Fibroblast of mammary gland (primary cell): ENCODE results near the gene CRKL.

Experiments used
- DNase-seq: peaks from one replicate; pipeline ENCODE4 v3.0.0-alpha.2; 2010; ENCODE audit warnings: low read depth
- H3K4me3 ChIP-seq: 2 replicates; pipeline ENCODE4 v1.5.1; 2011; ENCODE audit warnings: low read depth, mild to moderate bottlenecking, low read length, moderate library complexity; ENCODE audit not compliant: control insufficient read depth
- TF ChIP-seq, protein P1 (sequence below): conservative IDR thresholded peaks from 2 replicates; pipeline ENCODE4 v1.5.1; 2011; ENCODE audit warnings: low read depth, low read length, inconsistent platforms; ENCODE audit not compliant: control insufficient read depth, insufficient read depth

The CRKL gene

DNA sequence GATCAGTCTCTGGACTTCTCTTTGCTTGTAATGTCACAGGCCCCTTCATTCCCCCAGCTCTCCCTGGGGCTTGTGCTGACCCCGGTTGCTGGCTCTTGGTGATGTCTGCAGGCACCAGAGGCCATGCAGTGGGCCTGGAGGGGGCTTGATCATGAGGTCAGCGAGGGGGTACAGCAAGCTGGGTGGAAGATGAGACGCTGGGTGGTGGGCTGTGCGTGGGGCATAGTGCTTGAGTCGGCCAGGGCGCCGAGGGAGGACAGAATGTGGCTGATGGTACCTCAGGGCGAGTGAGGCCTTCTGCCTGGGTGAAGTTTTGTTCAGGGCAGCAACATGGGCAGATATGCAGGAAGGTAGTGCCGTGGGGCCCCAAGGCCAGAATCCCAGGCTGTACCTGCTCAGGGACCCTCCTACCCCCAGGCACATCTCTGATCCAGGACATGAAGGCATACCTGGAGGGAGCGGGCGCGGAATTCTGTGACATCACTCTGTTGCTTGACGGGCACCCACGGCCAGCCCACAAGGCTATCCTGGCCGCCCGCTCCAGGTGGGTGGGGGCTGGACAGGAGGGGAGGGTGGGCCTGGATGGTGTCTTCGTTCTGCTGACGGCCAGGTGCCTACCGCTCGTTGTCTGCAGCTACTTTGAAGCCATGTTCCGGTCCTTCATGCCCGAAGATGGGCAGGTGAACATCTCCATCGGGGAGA is 78.3 kb downstream of the CRKL start:
- no peak overlapping the region for H3K4me3 ChIP-seq
- no peak for DNase-seq
- TF ChIP-seq, protein P1, sequence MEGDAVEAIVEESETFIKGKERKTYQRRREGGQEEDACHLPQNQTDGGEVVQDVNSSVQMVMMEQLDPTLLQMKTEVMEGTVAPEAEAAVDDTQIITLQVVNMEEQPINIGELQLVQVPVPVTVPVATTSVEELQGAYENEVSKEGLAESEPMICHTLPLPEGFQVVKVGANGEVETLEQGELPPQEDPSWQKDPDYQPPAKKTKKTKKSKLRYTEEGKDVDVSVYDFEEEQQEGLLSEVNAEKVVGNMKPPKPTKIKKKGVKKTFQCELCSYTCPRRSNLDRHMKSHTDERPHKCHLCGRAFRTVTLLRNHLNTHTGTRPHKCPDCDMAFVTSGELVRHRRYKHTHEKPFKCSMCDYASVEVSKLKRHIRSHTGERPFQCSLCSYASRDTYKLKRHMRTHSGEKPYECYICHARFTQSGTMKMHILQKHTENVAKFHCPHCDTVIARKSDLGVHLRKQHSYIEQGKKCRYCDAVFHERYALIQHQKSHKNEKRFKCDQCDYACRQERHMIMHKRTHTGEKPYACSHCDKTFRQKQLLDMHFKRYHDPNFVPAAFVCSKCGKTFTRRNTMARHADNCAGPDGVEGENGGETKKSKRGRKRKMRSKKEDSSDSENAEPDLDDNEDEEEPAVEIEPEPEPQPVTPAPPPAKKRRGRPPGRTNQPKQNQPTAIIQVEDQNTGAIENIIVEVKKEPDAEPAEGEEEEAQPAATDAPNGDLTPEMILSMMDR, result no peak

DNA sequence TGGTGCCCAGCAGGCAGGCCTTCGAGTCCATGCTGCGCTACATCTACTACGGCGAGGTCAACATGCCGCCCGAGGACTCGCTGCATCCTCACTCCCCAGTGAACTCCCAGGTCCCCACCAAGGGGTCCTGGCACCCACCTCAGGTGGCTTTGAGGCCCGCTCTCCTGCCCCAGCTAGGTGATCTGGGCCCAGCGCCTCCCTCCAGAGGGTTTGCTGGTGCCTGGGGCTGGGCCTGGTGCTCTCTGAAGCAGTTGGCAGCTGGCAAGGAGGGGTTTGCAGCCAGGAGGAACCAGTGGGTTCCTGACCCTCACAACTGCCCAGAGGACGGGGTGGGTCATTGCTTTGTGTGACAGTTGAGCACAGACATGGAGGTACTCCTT is 78.8 kb downstream of the CRKL start:
- no peak overlapping the region for H3K4me3 ChIP-seq
- TF ChIP-seq, protein P1, result no peak
- DNase-seq, result no peak

DNA sequence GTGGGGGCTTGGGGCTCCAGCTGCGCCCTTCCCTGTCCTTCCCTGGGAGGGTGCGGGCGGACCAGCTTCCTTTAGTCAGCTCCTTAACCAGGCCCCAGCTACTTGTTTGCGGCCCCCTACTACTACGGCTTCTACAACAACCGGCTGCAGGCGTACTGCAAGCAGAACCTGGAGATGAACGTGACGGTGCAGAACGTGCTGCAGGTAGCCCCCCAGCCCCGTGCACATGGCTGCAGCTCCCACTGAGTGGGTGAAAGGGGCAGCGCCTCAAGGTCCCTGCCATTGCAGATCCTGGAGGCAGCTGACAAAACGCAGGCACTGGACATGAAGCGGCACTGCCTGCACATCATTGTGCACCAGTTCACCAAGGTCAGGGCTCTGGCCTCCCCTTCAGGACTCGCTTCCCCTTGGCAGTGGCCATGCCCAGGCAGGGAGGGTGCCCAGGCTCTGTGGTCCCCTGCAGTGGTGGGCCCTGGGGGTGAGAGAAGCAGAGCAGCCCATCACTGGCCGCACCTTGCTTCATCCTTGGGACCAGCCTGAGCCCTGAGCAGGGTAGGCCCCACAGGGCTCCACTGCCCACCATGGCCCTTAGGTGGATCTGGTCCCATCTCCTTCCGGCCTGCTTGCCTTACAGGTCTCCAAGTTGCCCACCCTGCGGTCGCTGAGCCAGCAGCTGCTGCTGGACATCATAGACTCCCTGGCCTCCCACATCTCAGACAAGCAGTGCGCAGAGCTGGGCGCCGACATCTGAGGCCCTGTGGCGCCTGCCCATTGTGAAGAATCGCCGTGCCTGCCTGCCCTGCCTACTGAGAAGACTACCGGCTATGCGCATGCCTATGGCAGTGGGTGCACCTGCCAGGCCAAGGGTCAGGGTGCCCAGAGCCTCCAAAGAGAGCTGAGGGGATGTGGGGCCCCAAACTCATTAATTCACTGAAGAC is 79.7 kb downstream of the CRKL start:
- TF ChIP-seq, protein P1, result no peak
- no peak overlapping the region for H3K4me3 ChIP-seq
- no peak for DNase-seq

DNA sequence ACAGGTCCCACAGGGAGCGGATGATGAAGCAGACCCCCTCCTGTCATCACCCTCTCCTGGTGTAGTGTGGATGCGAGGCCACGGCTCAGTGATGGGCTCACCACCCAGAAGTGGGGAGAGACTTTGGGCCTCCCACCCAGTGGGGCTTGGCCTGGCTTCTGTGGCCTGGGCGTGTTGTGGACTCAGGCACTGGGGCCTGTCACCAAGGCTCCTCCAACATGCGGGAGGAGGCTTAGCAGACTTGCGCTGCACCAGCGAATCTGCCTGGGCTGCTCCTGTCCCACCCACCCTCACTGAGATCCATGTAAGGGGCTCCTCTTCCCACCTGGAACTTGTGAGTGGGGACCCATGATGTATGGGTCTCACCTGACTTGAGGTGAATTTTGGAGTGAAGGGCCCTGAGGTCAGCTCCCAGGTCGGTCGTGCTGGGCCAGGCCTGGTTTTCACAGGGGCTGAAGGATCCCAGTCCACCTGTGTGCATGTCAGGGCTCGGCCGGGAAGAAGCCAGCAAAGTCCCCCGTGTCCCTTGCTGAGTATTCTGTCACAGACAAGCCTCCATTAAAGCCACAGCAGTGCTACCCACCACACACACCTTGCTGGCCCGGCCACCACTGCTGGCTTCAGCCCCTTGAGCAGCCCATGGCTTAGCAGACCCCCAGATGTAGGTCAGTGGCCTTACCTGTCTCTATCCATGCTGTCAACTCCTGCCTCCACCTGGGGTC is 80.5 kb downstream of the CRKL start:
- H3K4me3 ChIP-seq, result no peak overlapping the region
- no peak for DNase-seq
- TF ChIP-seq, protein P1, result no peak

DNA sequence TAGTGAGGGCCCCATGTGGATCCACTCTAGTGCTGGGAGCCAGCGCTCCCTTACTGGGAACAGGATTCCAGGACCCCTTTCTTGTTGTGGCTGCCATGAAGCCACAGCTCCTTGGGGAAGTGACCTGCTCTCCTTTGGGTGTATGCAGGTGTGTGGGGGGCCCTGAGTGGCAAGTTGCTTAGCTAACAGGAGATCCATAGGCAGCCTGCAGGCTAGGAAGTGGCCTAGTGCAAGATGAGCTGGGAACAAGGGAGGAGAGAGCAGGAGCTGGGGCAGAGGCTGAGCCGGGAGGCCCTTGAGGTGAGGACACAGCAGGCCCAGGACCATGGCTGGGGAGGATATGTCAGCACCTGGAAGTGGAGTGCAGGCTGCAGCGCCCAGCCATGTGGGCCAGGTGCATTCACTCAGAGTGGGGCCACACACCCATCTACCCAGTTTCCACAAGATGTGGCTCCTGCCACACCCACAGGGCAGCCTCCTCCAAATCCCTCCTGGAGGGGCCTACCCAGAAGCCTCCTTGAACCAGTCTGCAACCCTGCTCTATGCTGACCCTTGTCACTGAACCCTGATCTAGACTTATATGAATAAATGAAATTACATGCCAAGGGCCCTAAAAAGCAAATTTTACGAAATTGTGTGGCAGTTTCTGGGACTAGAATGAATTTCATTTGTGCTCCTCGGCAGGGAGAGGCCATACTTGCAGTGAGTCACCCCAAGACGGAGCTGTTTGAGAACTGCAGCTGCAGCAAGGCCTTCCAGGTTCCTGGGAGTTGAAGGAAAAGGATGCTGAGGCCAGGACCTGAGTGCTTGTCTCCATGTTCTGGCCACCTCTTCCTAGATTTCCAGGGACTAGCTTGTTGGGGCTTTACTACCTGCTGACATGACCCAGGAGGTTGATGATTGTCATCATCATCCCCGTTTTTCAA is 81.5 kb downstream of the CRKL start:
- TF ChIP-seq, protein P1, result no peak
- peak; percentile 51 for DNase-seq
- no peak overlapping the region for H3K4me3 ChIP-seq
